Smooth muscle cell (in vitro differentiated cells): ENCODE measurements around the gene MAP3K2. TPM values are rescaled to one million over a fixed set of nuclear protein-coding genes. Genes with fewer than 3 reads are reported as not detected.

Experiments used
- DNase-seq: peaks from one replicate; lab custom pipeline; 2025; ENCODE audit not compliant: unreplicated experiment; lab: John Stamatoyannopoulos, UW
- H2AFZ ChIP-seq: fragments of 200-600 bp; sonication (generic); 2 replicates; pipeline ENCODE4 v1.6.0; 2016; ENCODE audit warnings: antibody characterized with exemption, low read depth, mild to moderate bottlenecking
- H3F3A ChIP-seq: fragments of 200-600 bp; sonication (generic); 2 replicates; pipeline ENCODE4 v1.6.0; 2017; ENCODE audit warnings: antibody characterized with exemption, low read depth
- H3K27ac ChIP-seq: fragments of 200-600 bp; sonication (generic); 2 replicates; pipeline ENCODE4 v1.5.1; 2016; ENCODE audit warnings: low read depth, mild to moderate bottlenecking
- H3K27me3 ChIP-seq: fragments of 200-600 bp; sonication (generic); 2 replicates; pipeline ENCODE4 v1.6.1; 2016; ENCODE audit warnings: low read depth, mild to moderate bottlenecking
- H3K36me3 ChIP-seq: fragments of 200-600 bp; sonication (generic); 2 replicates; pipeline ENCODE4 v1.5.1; 2016; ENCODE audit warnings: low read depth
- H3K4me1 ChIP-seq: fragments of 200-600 bp; sonication (generic); 2 replicates; pipeline ENCODE4 v1.5.1; 2016; ENCODE audit warnings: low read depth
- H3K4me2 ChIP-seq: fragments of 200-600 bp; sonication (generic); 2 replicates; pipeline ENCODE4 v1.6.0; 2016; ENCODE audit warnings: mild to moderate bottlenecking
- H3K4me3 ChIP-seq: fragments of 200-600 bp; sonication (generic); 2 replicates; pipeline ENCODE4 v1.5.1; 2016; ENCODE audit warnings: mild to moderate bottlenecking
- H3K79me2 ChIP-seq: fragments of 200-600 bp; sonication (generic); 2 replicates; pipeline ENCODE4 v1.6.0; 2016; ENCODE audit warnings: low read depth, mild to moderate bottlenecking
- H3K9ac ChIP-seq: fragments of 200-600 bp; sonication (generic); 2 replicates; pipeline ENCODE4 v1.6.0; 2016; ENCODE audit warnings: low read depth
- H3K9me3 ChIP-seq: fragments of 200-600 bp; sonication (generic); replicated peaks from 2 replicates; pipeline ENCODE4 v1.5.1; 2016; ENCODE audit warnings: low read depth
- H4K20me1 ChIP-seq: fragments of 200-600 bp; sonication (generic); 2 replicates; pipeline ENCODE4 v1.6.0; 2016; ENCODE audit warnings: low read depth
- WGBS: methylation state at CpG from one replicate; pipeline ENCODE4 v1.1.7; 2016; ENCODE audit warnings: low lambda C conversion rate; 5-methylcytosine and 5-hydroxymethylcytosine counted together
- polyA plus RNA-seq: library from polyadenylated mRNA; unstranded; fragments of >200 nt; fragmentation: Nextera tagmentation; extraction: Ambion mirVana; gene quantifications from 2 replicates; pipeline ENCODE4 v1.2.1, GENCODE V29; 2016
- total RNA-seq: library from RNA; depleted of rRNA; stranded (reverse); fragments of >200 nt; gene quantifications from 2 replicates; pipeline ENCODE4 v1.2.3, GENCODE V29; 2014
- TF ChIP-seq, protein P1 (sequence below): fragments of 200-600 bp; sonication (generic); IDR thresholded peaks from 2 replicates; pipeline ENCODE4 v1.5.1; 2017; ENCODE audit warnings: borderline replicate concordance, mild to moderate bottlenecking, antibody characterized with exemption; ENCODE audit not compliant: insufficient read depth, poor library complexity, severe bottlenecking

Gene MAP3K2
- total and polyA plus RNA-seq, 2 experiments from 2014 or later, result 39.2 to 46.7 TPM

DNA sequence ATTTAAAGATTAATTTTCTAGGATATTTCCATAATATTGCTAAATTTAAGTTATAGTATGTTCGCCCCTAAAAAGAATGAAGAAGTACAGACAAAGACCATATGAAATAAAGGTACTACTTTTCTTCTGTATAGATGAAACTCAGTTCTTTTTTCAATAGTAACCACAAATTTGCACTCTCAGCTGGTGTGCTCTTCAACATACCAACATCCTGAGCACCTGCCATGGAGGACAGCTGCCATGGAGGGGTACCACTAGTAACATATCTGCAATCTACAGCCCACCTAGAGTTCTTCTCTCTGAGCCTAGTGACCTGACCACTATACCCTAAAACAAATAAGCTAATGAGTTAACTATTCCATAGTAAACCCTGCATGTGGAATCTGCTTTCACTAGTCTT is 57.0 kb downstream of the MAP3K2 start:
- no peak overlapping the region for H3K4me3 ChIP-seq
- no peaks in the 10 kb centered on the region for H4K20me1 ChIP-seq
- H3K79me2 ChIP-seq, result no peaks in the 10 kb centered on the region
- DNase-seq, result no peak
- no peaks in the 10 kb centered on the region for H3K4me1 ChIP-seq
- TF ChIP-seq, protein P1, sequence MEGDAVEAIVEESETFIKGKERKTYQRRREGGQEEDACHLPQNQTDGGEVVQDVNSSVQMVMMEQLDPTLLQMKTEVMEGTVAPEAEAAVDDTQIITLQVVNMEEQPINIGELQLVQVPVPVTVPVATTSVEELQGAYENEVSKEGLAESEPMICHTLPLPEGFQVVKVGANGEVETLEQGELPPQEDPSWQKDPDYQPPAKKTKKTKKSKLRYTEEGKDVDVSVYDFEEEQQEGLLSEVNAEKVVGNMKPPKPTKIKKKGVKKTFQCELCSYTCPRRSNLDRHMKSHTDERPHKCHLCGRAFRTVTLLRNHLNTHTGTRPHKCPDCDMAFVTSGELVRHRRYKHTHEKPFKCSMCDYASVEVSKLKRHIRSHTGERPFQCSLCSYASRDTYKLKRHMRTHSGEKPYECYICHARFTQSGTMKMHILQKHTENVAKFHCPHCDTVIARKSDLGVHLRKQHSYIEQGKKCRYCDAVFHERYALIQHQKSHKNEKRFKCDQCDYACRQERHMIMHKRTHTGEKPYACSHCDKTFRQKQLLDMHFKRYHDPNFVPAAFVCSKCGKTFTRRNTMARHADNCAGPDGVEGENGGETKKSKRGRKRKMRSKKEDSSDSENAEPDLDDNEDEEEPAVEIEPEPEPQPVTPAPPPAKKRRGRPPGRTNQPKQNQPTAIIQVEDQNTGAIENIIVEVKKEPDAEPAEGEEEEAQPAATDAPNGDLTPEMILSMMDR, result no peak
- peaks cover 5% of the 10 kb centered on the region for H3K36me3 ChIP-seq
- H3K9me3 ChIP-seq, result no peaks in the 10 kb centered on the region
- no peaks in the 10 kb centered on the region for H3F3A ChIP-seq
- WGBS, result 98% methylated on average over 1 of the region's 1 CpG
- no peaks in the 10 kb centered on the region for H3K27me3 ChIP-seq
- no peak overlapping the region for H3K27ac ChIP-seq
- H2AFZ ChIP-seq, result no peak overlapping the region
- H3K9ac ChIP-seq, result no peak overlapping the region
- H3K4me2 ChIP-seq, result no peak overlapping the region

DNA sequence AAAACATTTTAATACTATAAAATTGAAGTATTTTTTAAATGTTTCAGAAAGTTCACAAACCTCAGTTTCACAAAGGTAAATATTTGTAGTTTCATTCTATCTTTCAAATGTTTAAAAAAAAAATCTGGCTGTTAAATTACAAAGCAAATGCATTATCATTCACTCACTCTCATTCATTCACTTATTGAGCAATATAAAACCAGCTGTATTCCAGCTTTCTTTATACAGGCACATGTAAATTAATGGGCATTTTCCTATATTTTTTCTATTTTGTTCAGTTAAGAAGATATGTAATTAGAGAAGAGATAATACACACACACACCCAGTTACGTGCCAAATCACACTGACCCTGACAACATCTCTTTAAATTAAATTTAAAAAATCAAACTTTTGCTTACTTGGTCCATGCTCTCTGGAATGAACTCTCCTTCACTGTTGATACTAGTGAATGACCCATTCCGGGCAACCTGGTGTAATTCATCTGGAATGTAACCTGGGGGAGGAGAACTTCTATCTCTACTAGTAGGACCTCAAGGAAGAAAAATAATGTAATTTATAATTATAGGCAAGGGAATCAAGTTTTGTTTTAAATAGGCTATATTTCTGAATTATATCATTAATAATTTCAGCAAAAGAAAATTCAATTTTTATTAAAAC is 61.4 kb downstream of the MAP3K2 start:
- no peak overlapping the region for H3K4me3 ChIP-seq
- H3K4me1 ChIP-seq, result no peaks in the 10 kb centered on the region
- H3K4me2 ChIP-seq, result no peak overlapping the region
- no peaks in the 10 kb centered on the region for H3F3A ChIP-seq
- no peak overlapping the region for H3K27ac ChIP-seq
- TF ChIP-seq, protein P1, result no peak
- no peaks in the 10 kb centered on the region for H3K79me2 ChIP-seq
- H3K9me3 ChIP-seq, result no peaks in the 10 kb centered on the region
- H2AFZ ChIP-seq, result no peak overlapping the region
- 100% methylated on average over 2 of the region's 2 CpGs for WGBS
- no peak for DNase-seq
- no peaks in the 10 kb centered on the region for H3K27me3 ChIP-seq
- no peak overlapping the region for H3K9ac ChIP-seq
- H4K20me1 ChIP-seq, result no peaks in the 10 kb centered on the region
- peaks cover 5% of the 10 kb centered on the region for H3K36me3 ChIP-seq

DNA sequence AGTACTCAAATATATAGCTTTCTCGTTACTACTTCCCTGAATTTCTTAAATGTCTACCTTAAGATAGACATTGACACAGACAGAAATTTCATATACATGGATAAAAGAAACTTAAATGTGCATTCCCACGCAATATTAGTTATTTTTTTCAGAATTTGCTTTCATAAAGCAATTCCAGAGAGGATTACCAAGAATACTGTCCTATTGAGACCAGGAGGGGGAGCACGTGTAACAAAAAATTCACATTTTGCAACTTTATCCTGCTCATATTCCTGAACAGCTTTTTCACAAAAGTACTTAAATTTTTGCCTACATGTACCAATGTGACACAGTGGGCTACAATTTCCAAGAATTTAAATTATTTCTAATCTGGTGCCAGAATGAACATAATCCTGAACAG is 63.1 kb downstream of the MAP3K2 start:
- Histone ChIP-seq H3K9ac (no peak overlapping the region), H3F3A (no peaks in the 10 kb centered on the region), H3K27ac (no peak overlapping the region), H3K79me2 (no peaks in the 10 kb centered on the region), H3K4me3 (no peak overlapping the region), H3K36me3 (peaks cover 13% of the 10 kb centered on the region), H4K20me1 (no peaks in the 10 kb centered on the region), H3K27me3 (no peaks in the 10 kb centered on the region), H3K9me3 (no peaks in the 10 kb centered on the region), H3K4me2 (no peak overlapping the region), H2AFZ (no peak overlapping the region), H3K4me1 (no peaks in the 10 kb centered on the region)
- no peak for DNase-seq
- 67% methylated on average over 3 of the region's 3 CpGs for WGBS
- TF ChIP-seq, protein P1, result peak; percentile 69

DNA sequence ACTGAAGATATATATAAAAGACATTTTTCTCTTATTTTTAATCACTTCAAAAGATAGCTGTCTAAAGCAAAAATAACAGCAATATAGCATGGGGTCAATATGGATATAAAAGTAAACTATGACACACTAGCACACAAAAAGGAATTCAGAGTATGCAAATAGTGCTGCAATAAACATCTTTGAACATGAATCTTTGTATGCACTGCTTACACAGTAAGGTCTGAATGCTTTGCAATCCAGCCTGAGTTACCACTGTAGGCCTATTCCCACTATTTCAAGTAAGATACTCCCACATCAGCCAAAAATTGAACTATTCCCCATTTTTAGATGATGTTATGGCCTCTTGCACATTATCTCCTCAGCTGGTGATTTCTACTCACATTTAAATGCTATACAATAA is 66.5 kb downstream of the MAP3K2 start:
- H3K4me3 ChIP-seq, result no peak overlapping the region
- no peaks in the 10 kb centered on the region for H4K20me1 ChIP-seq
- no peaks in the 10 kb centered on the region for H3K4me1 ChIP-seq
- no peak for DNase-seq
- H3K36me3 ChIP-seq, result peaks cover 21% of the 10 kb centered on the region
- H3K9ac ChIP-seq, result no peak overlapping the region
- H3K9me3 ChIP-seq, result no peaks in the 10 kb centered on the region
- no peaks in the 10 kb centered on the region for H3F3A ChIP-seq
- no peak overlapping the region for H3K27ac ChIP-seq
- H3K79me2 ChIP-seq, result no peaks in the 10 kb centered on the region
- no peak overlapping the region for H3K4me2 ChIP-seq
- H3K27me3 ChIP-seq, result no peaks in the 10 kb centered on the region
- H2AFZ ChIP-seq, result no peak overlapping the region
- TF ChIP-seq, protein P1, result no peak
